PFSK-1 (cell line): Measurements from ENCODE around the gene DRGX.

Source experiments
- FOXP2 ChIP-seq: optimal IDR thresholded peaks from 2 replicates; pipeline ENCODE3; 2011; ENCODE audit warnings: borderline replicate concordance, control low read depth, inconsistent platforms; ENCODE audit not compliant: insufficient read depth; ENCODE audit errors: extremely low read length, extremely low read depth
- POLR2AphosphoS5 ChIP-seq: IDR thresholded peaks from 2 replicates; pipeline ENCODE4 v1.6.1; 2012; ENCODE audit warnings: low read depth, mild to moderate bottlenecking, control low read depth, low read length, moderate library complexity
- REST ChIP-seq, 2 experiments: IDR thresholded peaks; 2 replicates each; pipeline versions ENCODE4 v1.6.1 to v1.8.0; 2011 to 2012; ENCODE audit warnings: low read depth in 2 of 2, low read length in 2 of 2, control low read depth in 1 of 2, inconsistent platforms in 1 of 2, mild to moderate bottlenecking in 1 of 2, moderate library complexity in 1 of 2; ENCODE audit not compliant: insufficient read depth in 1 of 2
- SIN3A ChIP-seq: IDR thresholded peaks from 2 replicates; pipeline ENCODE4 v1.6.1; 2012; ENCODE audit warnings: mild to moderate bottlenecking, low read length, moderate library complexity, borderline replicate concordance; ENCODE audit not compliant: insufficient read depth
- TAF1 ChIP-seq: IDR thresholded peaks from 2 replicates; pipeline ENCODE4 v1.6.1; 2012; ENCODE audit warnings: low read length, control low read depth, borderline replicate concordance; ENCODE audit not compliant: insufficient read depth

The DRGX gene

GRCh38 chr10:49322371-49323170 lies 73.3 kb downstream of the DRGX start:
- no peak for TF ChIP-seq POLR2AphosphoS5
- no peak for TF ChIP-seq SIN3A
- no peak for TF ChIP-seq TAF1
- TF ChIP-seq REST (IDR thresholded peaks at IDR 0.05; ENCODE audit: insufficient read depth in 1 of 2, low read depth in 2 of 2, low read length in 2 of 2): no peak
- no peak for TF ChIP-seq FOXP2

GRCh38 chr10:49321021-49321420 lies 74.9 kb downstream of the DRGX start:
- no peak for TF ChIP-seq POLR2AphosphoS5
- TF ChIP-seq REST (IDR thresholded peaks at IDR 0.05; ENCODE audit: insufficient read depth in 1 of 2, low read depth in 2 of 2, low read length in 2 of 2): no peak
- no peak for TF ChIP-seq FOXP2
- no peak for TF ChIP-seq SIN3A
- TF ChIP-seq TAF1: no peak

GRCh38 chr10:49320191-49320590 lies 75.7 kb downstream of the DRGX start:
- TF ChIP-seq REST (IDR thresholded peaks at IDR 0.05; ENCODE audit: insufficient read depth in 1 of 2, low read depth in 2 of 2, low read length in 2 of 2) (no peak), POLR2AphosphoS5 (no peak), SIN3A (no peak), FOXP2 (no peak), TAF1 (no peak)

- TF ChIP-seq REST (IDR thresholded peaks at IDR 0.05; ENCODE audit: insufficient read depth in 1 of 2, low read depth in 2 of 2, low read length in 2 of 2): no peak
- no peak for TF ChIP-seq TAF1
- TF ChIP-seq POLR2AphosphoS5: no peak
- no peak for TF ChIP-seq FOXP2
- TF ChIP-seq SIN3A: no peak
These were observed 76.7 kb downstream of the DRGX start for GRCh38 chr10:49319206-49319605.
